ENCODE data around the gene MTRFR.

The MTRFR gene

DNA sequence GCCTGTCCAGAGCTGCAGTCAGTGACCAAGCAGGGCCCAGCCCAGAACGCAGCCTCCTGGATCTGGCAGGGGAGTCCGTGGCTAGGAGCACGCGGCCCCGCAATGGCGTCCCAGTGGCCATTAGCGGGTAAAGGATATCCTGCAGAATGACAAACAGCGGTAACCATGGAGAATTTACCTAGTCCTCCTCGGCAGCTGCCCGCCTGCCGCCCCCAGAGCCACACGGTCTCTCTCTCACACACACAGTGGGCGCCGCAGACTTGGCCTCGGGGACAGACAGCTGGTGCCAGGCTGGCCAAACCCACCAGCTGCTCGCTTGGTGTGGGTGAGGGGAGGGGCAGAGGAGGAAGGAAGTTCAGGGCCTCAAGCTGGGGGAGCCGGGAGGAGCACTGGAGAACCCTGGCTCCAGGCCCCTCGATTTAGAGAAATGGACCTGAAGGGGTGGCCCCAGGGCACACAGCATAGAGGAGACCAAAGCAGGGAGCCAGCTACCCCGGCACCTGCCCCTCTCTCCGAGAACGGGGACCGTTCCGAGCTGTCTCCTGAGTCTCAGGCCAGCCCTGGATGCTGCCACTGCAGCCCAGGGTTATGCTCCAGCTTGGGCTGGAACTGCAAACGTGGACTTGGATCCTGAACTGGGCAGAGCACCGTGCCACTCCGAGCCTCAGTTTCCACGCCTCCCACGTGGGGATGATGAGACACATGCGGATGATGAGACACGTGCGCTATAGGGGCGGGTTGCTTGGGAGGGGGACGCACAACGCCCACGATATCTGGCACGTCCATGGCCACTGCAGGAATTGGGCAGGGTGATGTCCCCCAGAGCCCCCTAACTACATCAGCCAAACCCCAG is 35.0 kb downstream of the MTRFR start:
- no peaks in the 10 kb centered on the region for H3K27me3 ChIP-seq (ENCODE audit: low read depth, low read length)
- H3K9ac ChIP-seq (ENCODE audit: low read length), result no peak overlapping the region
- no peak overlapping the region for H2AFZ ChIP-seq (ENCODE audit: low read depth, low read length)
- H3K27ac ChIP-seq (ENCODE audit: low read length), result no peak overlapping the region
- H4K20me1 ChIP-seq (ENCODE audit: insufficient read depth, low read length), result no peaks in the 10 kb centered on the region
- peaks cover 21% of the 10 kb centered on the region for H3K79me2 ChIP-seq (ENCODE audit: low read length)
- TF ChIP-seq, protein P1, sequence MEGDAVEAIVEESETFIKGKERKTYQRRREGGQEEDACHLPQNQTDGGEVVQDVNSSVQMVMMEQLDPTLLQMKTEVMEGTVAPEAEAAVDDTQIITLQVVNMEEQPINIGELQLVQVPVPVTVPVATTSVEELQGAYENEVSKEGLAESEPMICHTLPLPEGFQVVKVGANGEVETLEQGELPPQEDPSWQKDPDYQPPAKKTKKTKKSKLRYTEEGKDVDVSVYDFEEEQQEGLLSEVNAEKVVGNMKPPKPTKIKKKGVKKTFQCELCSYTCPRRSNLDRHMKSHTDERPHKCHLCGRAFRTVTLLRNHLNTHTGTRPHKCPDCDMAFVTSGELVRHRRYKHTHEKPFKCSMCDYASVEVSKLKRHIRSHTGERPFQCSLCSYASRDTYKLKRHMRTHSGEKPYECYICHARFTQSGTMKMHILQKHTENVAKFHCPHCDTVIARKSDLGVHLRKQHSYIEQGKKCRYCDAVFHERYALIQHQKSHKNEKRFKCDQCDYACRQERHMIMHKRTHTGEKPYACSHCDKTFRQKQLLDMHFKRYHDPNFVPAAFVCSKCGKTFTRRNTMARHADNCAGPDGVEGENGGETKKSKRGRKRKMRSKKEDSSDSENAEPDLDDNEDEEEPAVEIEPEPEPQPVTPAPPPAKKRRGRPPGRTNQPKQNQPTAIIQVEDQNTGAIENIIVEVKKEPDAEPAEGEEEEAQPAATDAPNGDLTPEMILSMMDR (IDR thresholded peaks at IDR 0.05; ENCODE audit: low read depth, low read length), result no peak
- TF ChIP-seq EZH2phosphoT487 (IDR thresholded peaks at IDR 0.05; ENCODE audit: low read depth), result no peak
- peaks cover under 1% of the 10 kb centered on the region for H3K36me3 ChIP-seq (replicated peaks; ENCODE audit: low read depth, low read length)
- no peak overlapping the region for H3K4me3 ChIP-seq (ENCODE audit: low read length)
- peaks cover 14% of the 10 kb centered on the region for H3K4me1 ChIP-seq (ENCODE audit: low read length)
- H3K4me2 ChIP-seq (ENCODE audit: low read length), result no peak overlapping the region
- no peaks in the 10 kb centered on the region for H3K9me3 ChIP-seq (ENCODE audit: insufficient read depth, low read length)

DNA sequence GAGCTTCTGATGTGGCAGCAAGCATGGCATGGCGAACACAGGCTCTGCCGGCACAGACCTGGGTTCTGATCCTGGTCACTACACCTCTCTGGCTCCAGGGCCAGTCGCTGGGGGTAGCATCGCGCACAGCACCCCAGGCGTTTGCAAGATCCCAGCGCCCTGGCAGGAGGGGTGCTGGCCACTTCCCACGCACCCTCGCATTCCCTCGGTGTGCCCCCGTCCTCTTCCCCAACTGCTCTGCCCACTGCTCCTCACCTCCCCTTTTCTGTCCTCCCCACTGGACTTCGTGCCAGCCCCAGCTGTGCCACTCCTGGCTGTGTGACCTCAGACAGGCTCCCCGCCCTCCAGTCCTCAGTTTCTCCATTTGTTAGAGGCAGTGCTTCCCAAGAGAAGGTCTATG is 35.6 kb downstream of the MTRFR start:
- H3K27ac ChIP-seq (ENCODE audit: low read length), result no peak overlapping the region

DNA sequence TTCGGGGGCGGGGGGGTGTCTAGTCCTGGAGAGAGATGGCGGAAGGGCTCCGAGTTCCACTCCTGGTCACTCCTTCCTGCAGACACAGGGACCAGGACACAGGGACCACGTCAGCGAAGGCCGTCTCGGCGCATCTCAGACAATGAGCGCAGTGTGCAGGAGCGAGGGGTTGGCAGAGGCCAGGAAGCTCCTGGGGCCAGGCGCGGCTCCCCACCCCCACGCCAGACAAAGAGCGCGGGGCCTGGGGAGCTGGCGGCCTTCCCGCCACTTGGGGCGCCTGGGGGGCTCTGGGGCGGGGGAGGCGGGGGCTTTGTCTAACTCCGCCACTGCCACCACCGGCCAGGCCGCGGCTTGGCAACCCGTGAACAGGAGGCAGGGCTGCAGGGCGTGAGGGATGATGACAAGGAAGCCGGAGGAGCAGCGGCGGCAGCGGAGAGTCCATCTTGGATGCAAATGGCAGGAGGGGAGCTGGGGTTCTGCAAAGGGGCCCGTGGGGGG is 36.2 kb downstream of the MTRFR start:
- peak overlapping the region; percentile 85 for H3K9ac ChIP-seq (ENCODE audit: low read length)
- peak overlapping the region; percentile 99 for H3K4me2 ChIP-seq (ENCODE audit: low read length)
- H3K79me2 ChIP-seq (ENCODE audit: low read length), result peaks cover 21% of the 10 kb centered on the region
- TF ChIP-seq EZH2phosphoT487 (IDR thresholded peaks at IDR 0.05; ENCODE audit: low read depth), result no peak
- TF ChIP-seq, protein P1 (IDR thresholded peaks at IDR 0.05; ENCODE audit: low read depth, low read length), result no peak
- peaks cover 14% of the 10 kb centered on the region for H3K4me1 ChIP-seq (ENCODE audit: low read length)
- no peak overlapping the region for H2AFZ ChIP-seq (ENCODE audit: low read depth, low read length)
- no peaks in the 10 kb centered on the region for H4K20me1 ChIP-seq (ENCODE audit: insufficient read depth, low read length)
- H3K36me3 ChIP-seq (replicated peaks; ENCODE audit: low read depth, low read length), result no peaks in the 10 kb centered on the region
- peak overlapping the region; percentile 99 for H3K4me3 ChIP-seq (ENCODE audit: low read length)
- no peaks in the 10 kb centered on the region for H3K27me3 ChIP-seq (ENCODE audit: low read depth, low read length)
- H3K9me3 ChIP-seq (ENCODE audit: insufficient read depth, low read length), result no peaks in the 10 kb centered on the region
- no peak overlapping the region for H3K27ac ChIP-seq (ENCODE audit: low read length)

More for the DNA sequence above, 35.6 kb downstream of the MTRFR start:
- H3K4me2 ChIP-seq (ENCODE audit: low read length), result no peak overlapping the region
- H3K4me3 ChIP-seq (ENCODE audit: low read length), result no peak overlapping the region
- H3K27me3 ChIP-seq (ENCODE audit: low read depth, low read length), result no peaks in the 10 kb centered on the region
- no peak overlapping the region for H3K9ac ChIP-seq (ENCODE audit: low read length)
- no peaks in the 10 kb centered on the region for H4K20me1 ChIP-seq (ENCODE audit: insufficient read depth, low read length)
- no peaks in the 10 kb centered on the region for H3K36me3 ChIP-seq (replicated peaks; ENCODE audit: low read depth, low read length)
- no peak overlapping the region for H2AFZ ChIP-seq (ENCODE audit: low read depth, low read length)
- H3K79me2 ChIP-seq (ENCODE audit: low read length), result peaks cover 21% of the 10 kb centered on the region
- peaks cover 14% of the 10 kb centered on the region for H3K4me1 ChIP-seq (ENCODE audit: low read length)
- TF ChIP-seq, protein P1 (IDR thresholded peaks at IDR 0.05; ENCODE audit: low read depth, low read length), result no peak
- H3K9me3 ChIP-seq (ENCODE audit: insufficient read depth, low read length), result no peaks in the 10 kb centered on the region

DNA sequence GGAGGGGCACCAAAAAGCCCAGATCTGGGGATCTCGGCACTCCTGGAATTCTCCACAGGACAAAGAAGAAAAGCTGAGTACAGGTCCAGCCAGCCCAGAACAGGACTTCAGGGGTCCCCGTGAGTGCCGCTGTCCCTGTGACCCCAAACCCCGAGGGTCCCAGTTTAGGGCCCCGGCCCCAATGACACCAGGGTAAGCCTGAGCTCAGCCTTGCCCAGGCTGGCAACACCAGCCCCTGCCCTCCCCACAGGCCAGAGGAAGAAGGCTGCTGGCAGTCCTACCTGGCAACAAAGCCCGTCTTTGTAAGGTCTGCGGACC is 36.6 kb downstream of the MTRFR start:
- no peak for TF ChIP-seq EZH2phosphoT487 (IDR thresholded peaks at IDR 0.05; ENCODE audit: low read depth)
- TF ChIP-seq, protein P1 (IDR thresholded peaks at IDR 0.05; ENCODE audit: low read depth, low read length), result no peak
- Histone ChIP-seq H4K20me1 (ENCODE audit: insufficient read depth, low read length) (no peaks in the 10 kb centered on the region), H3K9ac (ENCODE audit: low read length) (peak overlapping the region; percentile 85), H3K9me3 (ENCODE audit: insufficient read depth, low read length) (no peaks in the 10 kb centered on the region), H3K79me2 (ENCODE audit: low read length) (peaks cover 21% of the 10 kb centered on the region), H3K4me1 (ENCODE audit: low read length) (peaks cover 14% of the 10 kb centered on the region), H3K4me3 (ENCODE audit: low read length) (peak overlapping the region; percentile 99), H3K36me3 (replicated peaks; ENCODE audit: low read depth, low read length) (no peaks in the 10 kb centered on the region), H2AFZ (ENCODE audit: low read depth, low read length) (peak overlapping the region; percentile 84; the same call in 1 of the 2 replicates), H3K4me2 (ENCODE audit: low read length) (peak overlapping the region; percentile 99), H3K27me3 (ENCODE audit: low read depth, low read length) (no peaks in the 10 kb centered on the region), H3K27ac (ENCODE audit: low read length) (no peak overlapping the region)
